GM12865 (cell line): ENCODE results near the gene DAG1.
A peak's percentile ranks its signal among the peaks of the same experiment; 100 is the strongest.

Source experiments
- DNase-seq: peaks from one replicate; pipeline ENCODE4 v3.0.0; 2010; ENCODE audit warnings: low read depth
- H3K4me3 ChIP-seq: 2 replicates; pipeline ENCODE4 v1.5.1; 2011; ENCODE audit warnings: mild to moderate bottlenecking, low read depth, low read length, control low read depth
- CTCF ChIP-seq: IDR thresholded peaks from 2 replicates; pipeline ENCODE4 v1.5.1; 2011; ENCODE audit warnings: low read length, control low read depth, low read depth, inconsistent platforms; ENCODE audit not compliant: insufficient read depth; ENCODE audit errors: missing control alignments

The DAG1 gene

GRCh38 chr3:49469936-49470713 is at the start of gene DAG1:
Gene DAG1 (plus strand): TSS chr3:49470267. CDS start chr3:49510535, 40,268 bp downstream.
- peak within 1 kb of the TSS; percentile 84 for H3K4me3 ChIP-seq
- TF ChIP-seq CTCF, result no peak
- DNase-seq, result peak; percentile 99

GRCh38 chr3:49421890-49422378 is 48.1 kb upstream of the DAG1 start:
- no peak for DNase-seq
- TF ChIP-seq CTCF, result no peak
- H3K4me3 ChIP-seq, result no peak overlapping the region

GRCh38 chr3:49422379-49423248 is 47.5 kb upstream of the DAG1 start, which contains the start of gene AMT:
Gene AMT (minus strand): TSS chr3:49422473. CDS start chr3:49422450, 23 bp downstream.
- H3K4me3 ChIP-seq, result no peak within 1 kb of the TSS
- no peak for DNase-seq
- no peak for TF ChIP-seq CTCF

- TF ChIP-seq CTCF, result no peak
- H3K4me3 ChIP-seq, result no peak overlapping the region
- DNase-seq, result no peak
These were observed 45.3 kb upstream of the DAG1 start for GRCh38 chr3:49424816-49425215.

- no peak overlapping the region for H3K4me3 ChIP-seq
- TF ChIP-seq CTCF, result no peak
- DNase-seq, result no peak
These were observed 42.5 kb upstream of the DAG1 start for GRCh38 chr3:49427586-49427985.

GRCh38 chr3:49428752-49429080 is 41.4 kb upstream of the DAG1 start:
- peak; percentile 2 for TF ChIP-seq CTCF
- DNase-seq, result no peak
- H3K4me3 ChIP-seq, result peak overlapping the region; percentile 72
